Gastroesophageal sphincter (tissue), 3 donors: Measurements from ENCODE around the gene XYLT1.

Experiments used
- CTCF ChIP-seq, 4 experiments: fragments of 200-600 bp in 2 of 4; fragments of 450-650 bp in 2 of 4; sonication (generic) in 1 of 4; IDR thresholded peaks; one replicate each; pipeline ENCODE4 v1.5.1; 2017 to 2019; ENCODE audit warnings: antibody characterized with exemption in 4 of 4, mild to moderate bottlenecking in 2 of 4, moderate library complexity in 2 of 4
- EP300 ChIP-seq: sonication (generic); formaldehyde crosslinking; IDR thresholded peaks from one replicate; pipeline ENCODE4 v1.6.1; 2017; ENCODE audit warnings: antibody characterized with exemption, mild to moderate bottlenecking
- POLR2A ChIP-seq, 2 donors: fragments of 450-650 bp; IDR thresholded peaks; one replicate each; pipeline ENCODE4 v1.6.1; 2017; ENCODE audit warnings: antibody characterized with exemption in 2 of 2, mild to moderate bottlenecking in 2 of 2, moderate library complexity in 1 of 2
- POLR2AphosphoS5 ChIP-seq: sonication (generic); formaldehyde crosslinking; IDR thresholded peaks from one replicate; pipeline ENCODE4 v1.6.1; 2017; ENCODE audit warnings: antibody characterized with exemption

- TF ChIP-seq POLR2A (IDR thresholded peaks at IDR 0.05) = no peak
- TF ChIP-seq POLR2AphosphoS5 = no peak
- TF ChIP-seq CTCF (IDR thresholded peaks at IDR 0.05) = no peak
- TF ChIP-seq EP300 = no peak
These were observed 30.6 kb upstream of the XYLT1 start for GRCh38 chr16:17501321-17501720.
